ENCODE results near the gene PRLH. TPM values are rescaled to one million over a fixed set of nuclear protein-coding genes. Genes with fewer than 3 reads are reported as not detected.
A peak's percentile ranks its signal among the peaks of the same experiment; 100 is the strongest.
"Not testable (repeated sequence)": the region's sequence is repeated elsewhere in the genome, so short reads cannot be mapped to it uniquely, and the experiment has no call there.

Gene PRLH
- total and polyA plus RNA-seq, 7 donors, result not detected

GRCh38 chr2:237604960-237605359, 38.6 kb downstream of the PRLH start:
- DNase-seq, result no peak
- ATAC-seq, result peak in 1 of 4 donors; percentile 26
- H3K9me3 ChIP-seq, result no peaks in the 10 kb centered on the region
- H3K4me3 ChIP-seq, result no peak overlapping the region
- peak; percentile 29 for TF ChIP-seq CTCF (IDR thresholded peaks at IDR 0.05)
- intact Hi-C loops (cut with DNase I), result loop anchor here in 1 of 2 donors (5.0 kb wide), 2 partner anchors 57 to 142 kb away; no protein-coding TSS in a partner anchor
- WGBS, 3 donors, result 77 to 87% (median 84%) methylated on average over 9 of the region's 9 CpGs
- H3K4me1 ChIP-seq, result peaks cover 15% of the 10 kb centered on the region
- no peak overlapping the region for H3K27ac ChIP-seq
- H3K27me3 ChIP-seq (ENCODE audit: insufficient read depth in 3 of 3, low read length in 2 of 3), result no peaks in the 10 kb centered on the region
- H3K36me3 ChIP-seq (ENCODE audit: insufficient read depth in 1 of 2, low read depth in 1 of 2), result no peaks in the 10 kb centered on the region

- H3K9me3 ChIP-seq; H3K27me3 ChIP-seq (ENCODE audit: insufficient read depth in 3 of 3, low read length in 2 of 3); DNase-seq; intact Hi-C loops (cut with DNase I); H3K4me3 ChIP-seq; H3K4me1 ChIP-seq; ATAC-seq; H3K36me3 ChIP-seq (ENCODE audit: insufficient read depth in 1 of 2, low read depth in 1 of 2); H3K27ac ChIP-seq: not testable (repeated sequence)
- WGBS, 3 donors, result 84 to 89% (median 89%) methylated on average over 4 of the region's 4 CpGs
Measured at GRCh38 chr2:237606522-237606921, 40.1 kb downstream of the PRLH start.

- Histone ChIP-seq H3K4me3 (no peak overlapping the region), H3K9me3 (no peaks in the 10 kb centered on the region), H3K27me3 (ENCODE audit: insufficient read depth in 3 of 3, low read length in 2 of 3) (no peaks in the 10 kb centered on the region), H3K4me1 (peaks cover 22% of the 10 kb centered on the region), H3K27ac (no peak overlapping the region), H3K36me3 (ENCODE audit: insufficient read depth in 1 of 2, low read depth in 1 of 2) (no peaks in the 10 kb centered on the region)
- DNase-seq, result no peak
- WGBS, 3 donors, result 93 to 100% (median 96%) methylated on average over 10 of the region's 10 CpGs
- no peak for TF ChIP-seq CTCF (IDR thresholded peaks at IDR 0.05)
- ATAC-seq, result no peak
- intact Hi-C loops (cut with DNase I), result no loop called here
Measured at GRCh38 chr2:237612527-237613357, 46.4 kb downstream of the PRLH start.

GRCh38 chr2:237613679-237614078, 47.3 kb downstream of the PRLH start:
- H3K4me3 ChIP-seq, result no peak overlapping the region
- H3K9me3 ChIP-seq, result no peaks in the 10 kb centered on the region
- H3K27ac ChIP-seq, result no peak overlapping the region
- peaks cover 31% of the 10 kb centered on the region for H3K4me1 ChIP-seq
- H3K27me3 ChIP-seq (ENCODE audit: insufficient read depth in 3 of 3, low read length in 2 of 3), result no peaks in the 10 kb centered on the region
- no peak for TF ChIP-seq CTCF (IDR thresholded peaks at IDR 0.05)
- ATAC-seq, result no peak
- no peak for DNase-seq
- no peaks in the 10 kb centered on the region for H3K36me3 ChIP-seq (ENCODE audit: insufficient read depth in 1 of 2, low read depth in 1 of 2)
- intact Hi-C loops (cut with DNase I), result no loop called here

- Histone ChIP-seq H3K9me3 (no peaks in the 10 kb centered on the region), H3K4me3 (no peak overlapping the region), H3K27ac (no peak overlapping the region), H3K27me3 (ENCODE audit: insufficient read depth in 3 of 3, low read length in 2 of 3) (no peaks in the 10 kb centered on the region), H3K36me3 (ENCODE audit: insufficient read depth in 1 of 2, low read depth in 1 of 2) (no peaks in the 10 kb centered on the region), H3K4me1 (peaks cover 37% of the 10 kb centered on the region)
- DNase-seq (no peak), ATAC-seq (no peak)
- intact Hi-C loops (cut with DNase I), result no loop called here
- 83 to 95% (median 91%) methylated on average over 9 of the region's 9 CpGs for WGBS, 3 donors
- TF ChIP-seq CTCF (IDR thresholded peaks at IDR 0.05), result no peak
Measured at GRCh38 chr2:237614151-237614720, 47.9 kb downstream of the PRLH start.

Data from psoas muscle (tissue), 8 donors.